ENCODE measurements around the gene CYP8B1.

CYP8B1 gene

GRCh38 chr3:42853739-42854302 is 21.9 kb downstream of the CYP8B1 start:
- CTCF ChIA-PET: interaction anchor here (3.2 kb wide), 1 partner anchor 14 kb away, joined by 18 read pairs; no protein-coding TSS in a partner anchor
- POLR2A ChIA-PET: no interaction called here
- Histone ChIP-seq H3K4me1 (ENCODE audit: control extremely low read depth in 1 of 4, control insufficient read depth in 4 of 4, insufficient read depth in 4 of 4, low read length in 3 of 4) (no peaks in the 10 kb centered on the region), H3K27ac (ENCODE audit: insufficient read depth in 1 of 2, low read depth in 1 of 2, low read length in 2 of 2, poor library complexity in 1 of 2, severe bottlenecking in 2 of 2) (no peak overlapping the region), H3K4me3 (ENCODE audit: control insufficient read depth in 1 of 7, extremely low read depth in 1 of 7, insufficient read depth in 4 of 7, low read depth in 2 of 7, low read length in 6 of 7) (no peak overlapping the region), H3K27me3 (replicated peaks in 2 of 5; ENCODE audit: control insufficient read depth in 4 of 5, insufficient read depth in 5 of 5, low read length in 4 of 5) (peaks cover 0 to 4% (median 0%) of the 10 kb centered on the region in 5 experiments), H3K9me3 (ENCODE audit: control extremely low read depth in 1 of 5, control insufficient read depth in 4 of 5, insufficient read depth in 2 of 5, low read depth in 1 of 5, low read length in 4 of 5) (no peaks in the 10 kb centered on the region), H3K36me3 (ENCODE audit: control insufficient read depth in 4 of 4, insufficient read depth in 4 of 4, low read length in 3 of 4) (no peaks in the 10 kb centered on the region)
- 96% methylated on average over 3 of the region's 4 CpGs for WGBS (ENCODE audit: insufficient coverage)
- DNase-seq: no peak

GRCh38 chr3:42853056-42853455 is 22.6 kb downstream of the CYP8B1 start:
- H3K27ac ChIP-seq (ENCODE audit: insufficient read depth in 1 of 2, low read depth in 1 of 2, low read length in 2 of 2, poor library complexity in 1 of 2, severe bottlenecking in 2 of 2): no peak overlapping the region
- ChIA-PET POLR2A (no interaction called here), CTCF (interaction anchor here (1.3 to 3.2 kb wide), 3 partner anchors 10 to 22 kb away, joined by 5 to 18 read pairs (median 6); no protein-coding TSS in a partner anchor)
- no peaks in the 10 kb centered on the region for H3K36me3 ChIP-seq (ENCODE audit: control insufficient read depth in 4 of 4, insufficient read depth in 4 of 4, low read length in 3 of 4)
- 100% methylated on average over 1 of the region's 1 CpG for WGBS (ENCODE audit: insufficient coverage)
- H3K4me1 ChIP-seq (ENCODE audit: control extremely low read depth in 1 of 4, control insufficient read depth in 4 of 4, insufficient read depth in 4 of 4, low read length in 3 of 4): no peaks in the 10 kb centered on the region
- no peaks in the 10 kb centered on the region for H3K9me3 ChIP-seq (ENCODE audit: control extremely low read depth in 1 of 5, control insufficient read depth in 4 of 5, insufficient read depth in 2 of 5, low read depth in 1 of 5, low read length in 4 of 5)
- peaks cover 0 to 4% (median 0%) of the 10 kb centered on the region in 5 experiments for H3K27me3 ChIP-seq (replicated peaks in 2 of 5; ENCODE audit: control insufficient read depth in 4 of 5, insufficient read depth in 5 of 5, low read length in 4 of 5)
- DNase-seq: no peak
- H3K4me3 ChIP-seq (ENCODE audit: control insufficient read depth in 1 of 7, extremely low read depth in 1 of 7, insufficient read depth in 4 of 7, low read depth in 2 of 7, low read length in 6 of 7): no peak overlapping the region

- H3K9me3 ChIP-seq (ENCODE audit: control extremely low read depth in 1 of 5, control insufficient read depth in 4 of 5, insufficient read depth in 2 of 5, low read depth in 1 of 5, low read length in 4 of 5): no peaks in the 10 kb centered on the region
- H3K4me3 ChIP-seq (ENCODE audit: control insufficient read depth in 1 of 7, extremely low read depth in 1 of 7, insufficient read depth in 4 of 7, low read depth in 2 of 7, low read length in 6 of 7): no peak overlapping the region
- no peak overlapping the region for H3K27ac ChIP-seq (ENCODE audit: insufficient read depth in 1 of 2, low read depth in 1 of 2, low read length in 2 of 2, poor library complexity in 1 of 2, severe bottlenecking in 2 of 2)
- peaks cover 0 to 4% (median 0%) of the 10 kb centered on the region in 5 experiments for H3K27me3 ChIP-seq (replicated peaks in 2 of 5; ENCODE audit: control insufficient read depth in 4 of 5, insufficient read depth in 5 of 5, low read length in 4 of 5)
- 11% methylated on average over 1 of the region's 2 CpGs for WGBS (ENCODE audit: insufficient coverage)
- POLR2A ChIA-PET: interaction anchor here (1.3 kb wide), 1 partner anchor 73 kb away, joined by 3 read pairs; no protein-coding TSS in a partner anchor
- CTCF ChIA-PET: interaction anchor here (1.3 to 3.2 kb wide), 3 partner anchors 10 to 21 kb away, joined by 5 to 18 read pairs (median 6); no protein-coding TSS in a partner anchor
- DNase-seq: peak in 2 of 3 donors; percentile 51 to 76
- H3K4me1 ChIP-seq (ENCODE audit: control extremely low read depth in 1 of 4, control insufficient read depth in 4 of 4, insufficient read depth in 4 of 4, low read length in 3 of 4): peaks cover 0 to 5% (median 5%) of the 10 kb centered on the region in 4 experiments
- no peaks in the 10 kb centered on the region for H3K36me3 ChIP-seq (ENCODE audit: control insufficient read depth in 4 of 4, insufficient read depth in 4 of 4, low read length in 3 of 4)
Measured at GRCh38 chr3:42852441-42852840, 23.2 kb downstream of the CYP8B1 start.

GRCh38 chr3:42851228-42851834 is 24.3 kb downstream of the CYP8B1 start:
- ChIA-PET CTCF (interaction anchor here (1.0 to 3.2 kb wide), 5 partner anchors 9 to 57 kb away, joined by 3 to 18 read pairs (median 4); no protein-coding TSS in a partner anchor), POLR2A (interaction anchor here (1.3 kb wide), 1 partner anchor 72 kb away, joined by 3 read pairs; no protein-coding TSS in a partner anchor)
- Histone ChIP-seq H3K4me3 (ENCODE audit: control insufficient read depth in 1 of 7, extremely low read depth in 1 of 7, insufficient read depth in 4 of 7, low read depth in 2 of 7, low read length in 6 of 7) (no peak overlapping the region), H3K27me3 (replicated peaks in 2 of 5; ENCODE audit: control insufficient read depth in 4 of 5, insufficient read depth in 5 of 5, low read length in 4 of 5) (peaks cover 0 to 4% (median 0%) of the 10 kb centered on the region in 5 experiments), H3K9me3 (ENCODE audit: control extremely low read depth in 1 of 5, control insufficient read depth in 4 of 5, insufficient read depth in 2 of 5, low read depth in 1 of 5, low read length in 4 of 5) (no peaks in the 10 kb centered on the region), H3K36me3 (ENCODE audit: control insufficient read depth in 4 of 4, insufficient read depth in 4 of 4, low read length in 3 of 4) (no peaks in the 10 kb centered on the region), H3K27ac (ENCODE audit: insufficient read depth in 1 of 2, low read depth in 1 of 2, low read length in 2 of 2, poor library complexity in 1 of 2, severe bottlenecking in 2 of 2) (no peak overlapping the region), H3K4me1 (ENCODE audit: control extremely low read depth in 1 of 4, control insufficient read depth in 4 of 4, insufficient read depth in 4 of 4, low read length in 3 of 4) (peaks cover 4 to 16% (median 11%) of the 10 kb centered on the region in 4 experiments)
- DNase-seq: no peak
- WGBS (ENCODE audit: insufficient coverage): 95% methylated on average over 5 of the region's 6 CpGs

- no peaks in the 10 kb centered on the region for H3K36me3 ChIP-seq (ENCODE audit: control insufficient read depth in 4 of 4, insufficient read depth in 4 of 4, low read length in 3 of 4)
- H3K9me3 ChIP-seq (ENCODE audit: control extremely low read depth in 1 of 5, control insufficient read depth in 4 of 5, insufficient read depth in 2 of 5, low read depth in 1 of 5, low read length in 4 of 5): no peaks in the 10 kb centered on the region
- no peak overlapping the region for H3K4me3 ChIP-seq (ENCODE audit: control insufficient read depth in 1 of 7, extremely low read depth in 1 of 7, insufficient read depth in 4 of 7, low read depth in 2 of 7, low read length in 6 of 7)
- CTCF ChIA-PET: interaction anchor here (1.3 to 1.8 kb wide), 2 partner anchors 11 to 22 kb away, joined by 4 to 10 read pairs; no protein-coding TSS in a partner anchor
- POLR2A ChIA-PET: no interaction called here
- no peak overlapping the region for H3K27ac ChIP-seq (ENCODE audit: insufficient read depth in 1 of 2, low read depth in 1 of 2, low read length in 2 of 2, poor library complexity in 1 of 2, severe bottlenecking in 2 of 2)
- WGBS (ENCODE audit: insufficient coverage): 97% methylated on average over 3 of the region's 3 CpGs
- DNase-seq: no peak
- peaks cover 5 to 17% (median 11%) of the 10 kb centered on the region in 4 experiments for H3K4me1 ChIP-seq (ENCODE audit: control extremely low read depth in 1 of 4, control insufficient read depth in 4 of 4, insufficient read depth in 4 of 4, low read length in 3 of 4)
- H3K27me3 ChIP-seq (replicated peaks in 2 of 5; ENCODE audit: control insufficient read depth in 4 of 5, insufficient read depth in 5 of 5, low read length in 4 of 5): no peaks in the 10 kb centered on the region
Measured at GRCh38 chr3:42850263-42850662, 25.4 kb downstream of the CYP8B1 start.

GRCh38 chr3:42849017-42849416 is 26.7 kb downstream of the CYP8B1 start:
- 100% methylated on average over 6 of the region's 7 CpGs for WGBS (ENCODE audit: insufficient coverage)
- ChIA-PET POLR2A (no interaction called here), CTCF (interaction anchor here (1.8 kb wide), 1 partner anchor 10 kb away, joined by 10 read pairs; no protein-coding TSS in a partner anchor)
- no peak for DNase-seq
- H3K4me1 ChIP-seq (ENCODE audit: control extremely low read depth in 1 of 4, control insufficient read depth in 4 of 4, insufficient read depth in 4 of 4, low read length in 3 of 4): peaks cover 5 to 17% (median 11%) of the 10 kb centered on the region in 4 experiments
- H3K9me3 ChIP-seq (ENCODE audit: control extremely low read depth in 1 of 5, control insufficient read depth in 4 of 5, insufficient read depth in 2 of 5, low read depth in 1 of 5, low read length in 4 of 5): no peaks in the 10 kb centered on the region
- no peaks in the 10 kb centered on the region for H3K36me3 ChIP-seq (ENCODE audit: control insufficient read depth in 4 of 4, insufficient read depth in 4 of 4, low read length in 3 of 4)
- no peak overlapping the region for H3K4me3 ChIP-seq (ENCODE audit: control insufficient read depth in 1 of 7, extremely low read depth in 1 of 7, insufficient read depth in 4 of 7, low read depth in 2 of 7, low read length in 6 of 7)
- H3K27ac ChIP-seq (ENCODE audit: insufficient read depth in 1 of 2, low read depth in 1 of 2, low read length in 2 of 2, poor library complexity in 1 of 2, severe bottlenecking in 2 of 2): no peak overlapping the region
- no peaks in the 10 kb centered on the region for H3K27me3 ChIP-seq (replicated peaks in 2 of 5; ENCODE audit: control insufficient read depth in 4 of 5, insufficient read depth in 5 of 5, low read length in 4 of 5)

- POLR2A ChIA-PET: no interaction called here
- H3K27me3 ChIP-seq (replicated peaks in 2 of 5; ENCODE audit: control insufficient read depth in 4 of 5, insufficient read depth in 5 of 5, low read length in 4 of 5): no peaks in the 10 kb centered on the region
- H3K9me3 ChIP-seq (ENCODE audit: control extremely low read depth in 1 of 5, control insufficient read depth in 4 of 5, insufficient read depth in 2 of 5, low read depth in 1 of 5, low read length in 4 of 5): no peaks in the 10 kb centered on the region
- H3K27ac ChIP-seq (ENCODE audit: insufficient read depth in 1 of 2, low read depth in 1 of 2, low read length in 2 of 2, poor library complexity in 1 of 2, severe bottlenecking in 2 of 2): no peak overlapping the region
- no peaks in the 10 kb centered on the region for H3K36me3 ChIP-seq (ENCODE audit: control insufficient read depth in 4 of 4, insufficient read depth in 4 of 4, low read length in 3 of 4)
- peaks cover 5 to 17% (median 11%) of the 10 kb centered on the region in 4 experiments for H3K4me1 ChIP-seq (ENCODE audit: control extremely low read depth in 1 of 4, control insufficient read depth in 4 of 4, insufficient read depth in 4 of 4, low read length in 3 of 4)
- no peak overlapping the region for H3K4me3 ChIP-seq (ENCODE audit: control insufficient read depth in 1 of 7, extremely low read depth in 1 of 7, insufficient read depth in 4 of 7, low read depth in 2 of 7, low read length in 6 of 7)
- CTCF ChIA-PET: interaction anchor here (0.6 kb wide), 1 partner anchor 9 kb away, joined by 3 read pairs; no protein-coding TSS in a partner anchor
- peak in 2 of 3 donors; percentile 71 to 83 for DNase-seq
- 100% methylated on average over 2 of the region's 4 CpGs for WGBS (ENCODE audit: insufficient coverage)
Measured at GRCh38 chr3:42847731-42848130, 27.9 kb downstream of the CYP8B1 start.
